GM19328 (cell line): ENCODE measurements around the gene IPO7.
"Not testable (repeated sequence)": the region's sequence is repeated elsewhere in the genome, so short reads cannot be mapped to it uniquely, and the experiment has no call there.

Experiments
- ATAC-seq: cut with Tn5 transposase; IDR thresholded peaks from one replicate; pipeline ENCODE4 v1.9.1; 2021; ENCODE audit warnings: mild to moderate bottlenecking, moderate library complexity; ENCODE audit not compliant: unreplicated experiment

Gene IPO7

DNA sequence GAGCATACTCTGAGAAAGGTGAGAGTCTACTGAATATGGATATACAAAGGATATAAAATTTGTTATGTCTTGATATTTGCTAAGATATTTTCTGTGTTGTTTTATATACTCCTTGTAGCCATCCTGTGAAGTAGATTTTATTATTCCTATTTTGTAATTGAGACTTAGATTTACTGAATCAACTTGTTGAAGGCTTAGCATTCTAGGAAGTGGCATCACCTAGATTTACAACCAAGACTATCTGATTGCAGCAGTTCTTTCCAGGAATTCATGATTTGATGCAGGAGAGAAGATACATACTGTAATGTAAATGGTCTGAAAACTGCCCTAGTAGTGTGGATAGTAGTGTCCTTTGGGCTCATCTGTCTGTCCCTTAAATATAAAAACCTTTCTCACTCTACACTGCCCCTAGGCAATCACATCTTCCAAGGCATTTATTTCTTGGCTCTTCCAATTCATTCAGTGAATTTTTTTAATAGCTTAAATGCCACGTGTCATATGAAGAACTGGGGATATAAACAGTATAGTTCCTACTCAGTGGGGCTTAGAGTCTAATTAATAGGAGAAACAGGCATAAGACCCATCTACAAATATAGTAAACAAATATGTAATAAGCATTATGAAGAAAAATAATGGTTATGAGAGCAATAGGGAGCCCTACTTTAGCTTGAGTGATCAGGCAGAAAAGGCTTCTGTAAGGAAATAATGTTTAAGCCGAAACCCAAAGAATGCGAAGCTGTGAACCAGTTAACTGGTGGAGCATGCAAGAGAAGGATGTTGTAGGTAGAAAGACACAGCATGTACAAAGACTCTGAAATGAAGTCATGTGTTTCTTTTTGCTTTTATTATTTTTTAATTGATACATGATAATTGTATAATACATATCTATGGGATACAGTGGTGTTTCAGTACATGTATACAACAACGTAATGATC is 13.6 kb downstream of the IPO7 start:
- ATAC-seq = no peak

- ATAC-seq = no peak
Measured at GRCh38 chr11:9399466-9399865, 15.0 kb downstream of the IPO7 start.

DNA sequence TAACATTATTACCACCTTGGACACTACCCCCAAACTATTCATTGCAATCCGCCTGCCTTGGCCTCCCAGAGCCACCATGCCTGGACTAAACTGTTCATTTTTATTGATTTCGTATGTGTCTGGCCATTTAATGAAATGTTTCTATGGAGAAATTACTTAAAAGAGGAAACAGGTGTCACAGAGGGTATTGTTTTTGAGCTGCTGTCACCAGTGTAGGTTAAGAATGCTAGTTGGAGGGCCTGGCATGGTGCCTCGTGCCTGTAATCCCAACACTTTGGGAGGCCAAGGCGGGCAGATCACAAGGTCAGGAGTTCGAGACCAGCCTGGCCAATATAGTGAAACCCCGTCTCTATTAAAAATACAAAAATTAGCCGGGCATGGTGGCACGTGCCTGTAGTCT is 17.4 kb downstream of the IPO7 start:
- not testable (repeated sequence) for ATAC-seq

- no peak for ATAC-seq
Measured at GRCh38 chr11:9428706-9429105, 44.3 kb downstream of the IPO7 start.

GRCh38 chr11:9438611-9439010 is 54.2 kb downstream of the IPO7 start:
- ATAC-seq = no peak

DNA sequence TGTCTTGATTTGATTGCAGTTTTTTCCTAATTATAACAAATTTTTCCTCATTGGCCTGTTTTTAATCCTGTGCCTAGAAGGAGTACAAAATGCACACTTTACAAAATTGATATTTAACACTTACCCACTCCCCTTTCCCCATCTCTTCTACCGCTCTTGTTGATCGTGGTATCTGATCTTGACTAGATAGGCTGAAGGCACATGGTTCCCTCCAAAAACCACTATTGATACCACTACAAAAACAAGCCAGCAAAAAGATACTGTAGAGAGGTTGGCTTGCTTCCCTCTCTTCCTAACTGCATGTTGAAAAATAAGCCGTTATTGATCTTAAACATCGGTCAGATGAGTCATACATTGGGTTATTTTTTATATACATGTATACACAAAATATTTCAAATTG is 61.8 kb downstream of the IPO7 start:
- no peak for ATAC-seq

- ATAC-seq = no peak
Measured at GRCh38 chr11:9448576-9449352, 64.3 kb downstream of the IPO7 start.

DNA sequence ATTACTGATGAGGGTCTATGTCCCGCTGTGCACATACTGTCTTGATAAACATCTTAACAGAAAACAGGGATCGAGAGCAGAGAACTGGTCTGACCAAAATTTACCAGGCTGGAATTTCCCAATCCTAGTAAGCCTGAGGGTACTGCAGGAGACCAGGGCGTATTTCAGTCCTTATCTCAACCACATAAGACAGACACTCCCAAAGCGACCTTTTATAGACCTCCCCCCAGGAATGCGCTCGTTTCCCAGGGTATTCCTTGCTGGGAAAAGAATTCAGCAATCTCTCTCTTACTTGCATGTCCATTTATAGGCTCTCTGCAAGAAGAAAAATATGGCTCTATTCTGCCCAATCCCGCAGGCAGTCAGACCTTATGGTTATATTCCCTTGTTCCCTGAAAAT is 67.6 kb downstream of the IPO7 start:
- ATAC-seq = not testable (repeated sequence)

DNA sequence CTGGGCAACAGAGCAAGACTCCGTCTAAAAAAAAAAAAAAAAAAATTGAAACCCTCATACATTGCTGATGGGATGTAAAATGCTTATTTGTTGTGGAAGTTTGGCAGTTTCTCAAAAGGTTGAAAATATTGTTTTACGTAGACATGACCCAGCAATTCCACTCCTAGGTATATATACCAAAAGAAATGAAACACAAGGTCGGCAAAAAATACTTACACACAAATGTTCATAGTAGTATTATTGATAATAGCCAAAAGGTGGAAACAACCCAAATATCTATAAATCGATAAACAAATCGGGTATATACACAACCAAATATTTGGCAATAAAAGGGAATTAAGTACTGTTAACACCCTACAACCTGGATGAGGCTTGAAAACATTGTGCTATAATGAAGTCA is 71.3 kb downstream of the IPO7 start:
- no peak for ATAC-seq

- ATAC-seq = no peak
Measured at GRCh38 chr11:9459667-9460321, 75.3 kb downstream of the IPO7 start.

- peak; percentile 85 for ATAC-seq
Measured at GRCh38 chr11:9460322-9461062, 76.0 kb downstream of the IPO7 start, which contains the start of gene ZNF143. ZNF143 (plus strand) TSS chr11:9461012; CDS start chr11:9471309, 10,297 bp downstream.

DNA sequence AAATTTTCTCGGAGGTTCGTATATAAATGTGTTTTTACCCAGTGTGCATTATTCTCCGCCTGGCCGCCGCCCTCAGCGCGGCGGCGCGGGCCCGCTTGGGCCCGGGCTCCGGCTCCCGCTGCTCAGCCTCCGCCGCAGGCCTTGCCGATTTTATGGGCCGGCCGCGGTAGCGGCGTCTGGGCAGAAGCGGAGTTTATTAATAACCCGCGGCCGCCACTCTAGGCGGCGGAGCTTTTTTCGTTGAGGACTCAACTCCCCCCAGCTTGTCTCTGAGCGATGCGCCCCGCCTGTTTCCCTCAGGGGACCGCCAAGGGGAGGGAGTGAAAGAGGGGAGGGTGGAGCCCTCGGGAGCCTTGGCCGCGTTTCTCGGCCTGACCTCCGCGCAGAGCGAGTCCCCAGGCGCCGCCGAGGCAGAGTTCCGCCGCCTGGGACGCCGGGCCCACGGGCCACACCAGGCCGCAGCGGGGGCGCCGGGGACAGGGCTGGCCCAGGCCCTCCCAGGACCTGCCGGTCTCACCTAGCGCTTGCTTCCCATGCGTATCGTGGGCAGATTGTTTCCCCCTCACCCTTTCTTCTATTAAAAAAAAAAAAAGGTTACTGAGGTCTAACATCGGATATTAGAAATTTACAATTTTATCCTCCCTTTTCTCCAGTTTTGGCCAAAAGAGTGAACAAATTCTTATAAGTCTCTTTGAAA is 76.8 kb downstream of the IPO7 start:
- peak; percentile 42 for ATAC-seq

DNA sequence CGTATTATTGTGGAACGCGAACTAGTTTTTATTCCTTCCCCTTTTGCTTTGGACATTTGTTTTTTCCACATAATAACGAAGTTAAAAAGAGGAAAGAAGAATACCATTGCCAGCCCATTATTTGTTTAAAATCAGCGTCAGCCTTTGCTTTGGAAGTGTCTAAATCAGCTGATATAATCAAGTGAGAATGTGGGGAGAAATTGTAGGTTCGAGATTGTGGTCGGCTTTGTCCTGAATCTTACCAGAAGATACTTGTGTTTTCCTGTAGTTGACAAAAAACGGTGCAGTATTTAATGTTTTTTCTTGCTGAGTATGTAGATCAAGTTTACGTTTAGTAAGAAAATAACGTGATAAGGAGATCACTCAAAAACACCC is 77.3 kb downstream of the IPO7 start:
- no peak for ATAC-seq

GRCh38 chr11:9462172-9462799 is 77.8 kb downstream of the IPO7 start:
- no peak for ATAC-seq

DNA sequence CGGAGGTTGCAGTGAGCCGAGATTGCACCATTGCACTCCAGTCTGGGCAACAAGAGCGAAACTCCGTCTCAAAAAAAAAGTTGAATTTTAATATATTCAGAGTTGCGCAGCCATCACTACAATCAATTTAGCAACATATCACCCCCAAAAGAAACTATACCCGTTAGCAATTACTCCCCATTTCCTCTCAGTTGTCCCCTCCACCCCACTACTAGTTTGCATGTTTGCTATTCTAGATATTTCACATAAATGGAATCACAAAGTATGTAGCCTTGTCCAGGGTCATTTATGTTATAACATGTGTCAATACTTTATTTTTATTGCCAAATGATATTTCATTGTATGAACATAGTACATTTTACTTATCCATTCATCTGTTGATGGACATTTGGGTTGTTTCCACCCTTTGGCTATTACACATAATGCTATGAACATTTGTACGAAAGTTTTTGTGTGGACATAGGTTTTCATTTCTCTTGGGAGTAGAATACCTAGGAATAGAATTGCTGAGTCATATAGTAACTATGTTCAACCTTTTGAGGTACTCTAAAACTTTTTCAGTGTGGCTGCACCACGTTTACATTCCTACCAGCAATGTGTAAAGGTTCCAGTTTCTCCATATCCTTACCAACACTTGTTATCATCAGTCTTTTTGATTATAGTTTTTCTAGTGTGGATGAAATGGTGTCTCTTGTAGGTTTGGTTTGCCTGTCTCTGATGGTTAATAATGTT is 78.5 kb downstream of the IPO7 start:
- ATAC-seq = no peak

DNA sequence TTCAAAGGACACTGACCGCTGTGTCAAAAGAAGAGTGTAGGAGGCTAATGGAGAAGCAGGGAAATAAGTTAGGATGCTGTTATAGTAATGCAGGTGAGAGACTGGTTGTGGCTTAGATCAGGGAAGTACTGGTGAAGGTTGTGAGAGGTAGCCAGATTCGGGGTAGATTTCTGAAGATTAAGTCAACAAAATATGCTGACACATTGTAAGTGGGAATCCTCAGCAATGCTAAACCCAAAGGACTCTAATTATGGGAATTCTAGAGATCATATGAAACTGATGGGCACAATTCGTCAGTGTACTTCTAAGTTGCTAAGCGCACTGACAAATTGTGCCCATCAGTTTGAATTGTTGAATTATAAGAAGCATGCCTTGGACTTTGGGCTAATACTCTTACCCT is 86.3 kb downstream of the IPO7 start:
- ATAC-seq = no peak

DNA sequence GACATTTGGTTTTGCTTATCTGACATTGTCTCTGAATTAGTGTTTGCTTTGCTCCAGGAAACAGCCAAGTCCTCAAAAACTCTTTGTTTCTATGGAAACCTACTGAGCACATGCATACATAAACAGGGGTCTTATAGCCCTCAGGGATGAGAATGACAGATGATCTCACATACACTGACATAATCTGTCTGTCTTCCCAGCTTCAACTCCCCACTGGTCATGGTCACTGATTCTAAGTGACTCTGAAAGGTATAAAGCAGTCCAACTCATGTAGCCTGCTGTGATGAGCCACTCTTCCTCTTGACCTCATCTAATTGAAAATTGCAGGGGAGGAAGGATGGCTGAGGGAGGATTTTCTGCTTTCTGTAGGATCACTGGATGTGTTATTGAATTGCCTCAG is 89.0 kb downstream of the IPO7 start:
- ATAC-seq = no peak

DNA sequence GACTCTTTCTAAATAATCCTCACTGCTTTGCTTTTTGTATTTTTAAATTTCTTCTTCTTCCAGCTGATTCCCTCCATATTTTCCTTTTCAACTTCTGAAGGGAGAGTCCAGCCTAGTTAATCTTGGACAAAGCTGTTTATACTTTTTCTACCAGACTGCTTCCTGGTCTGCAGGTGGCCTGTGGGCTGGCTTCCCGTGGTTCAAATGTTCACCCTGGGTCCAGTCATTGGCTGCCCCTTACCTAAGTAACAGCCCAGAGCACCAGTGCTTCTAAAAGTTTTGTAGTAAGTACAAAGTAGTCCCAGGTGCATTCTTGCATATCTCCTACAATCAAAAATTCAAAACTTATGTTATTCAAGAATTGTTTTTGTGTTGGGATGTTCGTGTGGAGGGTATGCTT is 95.4 kb downstream of the IPO7 start:
- no peak for ATAC-seq
